SK-N-MC (cell line): ENCODE data around the gene ANAPC4.

Experiments
- EZH2 ChIP-seq: fragments of 200-600 bp; sonication (generic); IDR thresholded peaks from one replicate; pipeline ENCODE4 v1.6.1; 2017; ENCODE audit warnings: antibody characterized with exemption
- FOXP2 ChIP-seq: optimal IDR thresholded peaks from 2 replicates; pipeline ENCODE3; 2011; ENCODE audit warnings: mild to moderate bottlenecking, moderate library complexity; ENCODE audit not compliant: insufficient read depth; ENCODE audit errors: extremely low read length, control extremely low read depth
- POLR2AphosphoS5 ChIP-seq: IDR thresholded peaks from 2 replicates; pipeline ENCODE4 v1.6.1; 2012; ENCODE audit warnings: mild to moderate bottlenecking, low read depth, low read length, borderline replicate concordance

DNA sequence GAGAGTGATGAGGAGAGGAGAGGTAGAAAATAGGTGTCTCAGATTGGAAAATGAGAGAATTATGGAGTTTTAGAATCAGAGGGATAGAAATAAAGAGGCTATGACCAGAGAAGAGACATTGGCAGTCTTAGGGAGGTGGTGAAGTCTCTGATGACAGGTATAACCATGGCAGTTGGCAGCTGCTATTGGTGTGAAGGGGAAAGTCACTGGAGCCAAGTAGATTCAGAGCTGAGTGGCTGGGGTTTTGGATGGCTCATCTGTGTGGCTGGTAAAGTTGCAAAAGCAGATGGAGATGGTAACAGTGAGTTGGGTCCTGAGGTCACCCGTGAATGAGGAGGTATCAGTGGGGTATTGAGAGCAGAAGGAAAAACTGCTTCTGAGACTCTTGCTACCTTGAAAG, 46.5 kb downstream of the ANAPC4 start:
- TF ChIP-seq EZH2: no peak
- TF ChIP-seq POLR2AphosphoS5: no peak
- no peak for TF ChIP-seq FOXP2
